GM23338 (cell line): ENCODE measurements around the gene TMEM132D. TPM values are rescaled to one million over a fixed set of nuclear protein-coding genes. Genes with fewer than 3 reads are reported as not detected.

ENCODE experiments used
- ATAC-seq: fragments of 200-7000 bp; cut with Tn5 transposase; 3 replicates; pipeline ENCODE4 v1.9.1; 2020
- DNase-seq: peaks from one replicate; pipeline ENCODE4 v3.0.0-alpha.2; 2015; ENCODE audit warnings: low spot score
- H2AFZ ChIP-seq: fragments of 200-600 bp; sonication (generic); 2 replicates; pipeline ENCODE4 v1.8.0; 2016; ENCODE audit warnings: antibody characterized with exemption, mild to moderate bottlenecking, moderate library complexity
- H3F3A ChIP-seq: fragments of 200-600 bp; sonication (generic); replicated peaks from 2 replicates; pipeline ENCODE4 v1.8.0; 2017; ENCODE audit warnings: antibody characterized with exemption, mixed run types, low read depth
- H3K27ac ChIP-seq: fragments of 200-600 bp; sonication (generic); 2 replicates; pipeline ENCODE4 v1.6.1; 2016; ENCODE audit warnings: low read depth
- H3K27me3 ChIP-seq: fragments of 200-600 bp; sonication (generic); 2 replicates; pipeline ENCODE4 v1.8.0; 2016; ENCODE audit warnings: mild to moderate bottlenecking, mixed run types, moderate library complexity; ENCODE audit not compliant: insufficient read depth
- H3K36me3 ChIP-seq: fragments of 200-600 bp; sonication (generic); 2 replicates; pipeline ENCODE4 v1.8.0; 2016; ENCODE audit warnings: mild to moderate bottlenecking; ENCODE audit not compliant: insufficient read depth
- H3K4me1 ChIP-seq: fragments of 200-600 bp; sonication (generic); 2 replicates; pipeline ENCODE4 v1.8.0; 2016; ENCODE audit warnings: mild to moderate bottlenecking, moderate library complexity; ENCODE audit not compliant: insufficient read depth
- H3K4me2 ChIP-seq: fragments of 200-600 bp; sonication (generic); 2 replicates; pipeline ENCODE4 v1.7.1; 2017; ENCODE audit warnings: mixed run types
- H3K4me3 ChIP-seq: fragments of 200-600 bp; sonication (generic); 2 replicates; pipeline ENCODE4 v1.6.1; 2016; ENCODE audit warnings: mixed run types
- H3K79me2 ChIP-seq: fragments of 200-600 bp; sonication (generic); replicated peaks from 2 replicates; pipeline ENCODE4 v1.8.0; 2017; ENCODE audit warnings: mild to moderate bottlenecking; ENCODE audit not compliant: insufficient read depth
- H3K9me2 ChIP-seq: fragments of 200-600 bp; sonication (generic); 2 replicates; pipeline ENCODE4 v1.8.0; 2017; ENCODE audit not compliant: insufficient read depth
- H4K20me1 ChIP-seq: fragments of 200-600 bp; sonication (generic); replicated peaks from 2 replicates; pipeline ENCODE4 v1.8.0; 2017; ENCODE audit warnings: mild to moderate bottlenecking; ENCODE audit not compliant: insufficient read depth
- H3K27ac Mint-ChIP-seq: 2 replicates; pipeline ENCODE4 v1.8.0; 2020; ENCODE audit warnings: inconsistent platforms, mild to moderate bottlenecking, moderate library complexity, mixed read lengths
- H3K27me3 Mint-ChIP-seq: 3 replicates; pipeline ENCODE4 v1.8.0; 2022; ENCODE audit warnings: low read depth, mild to moderate bottlenecking, moderate library complexity, mixed read lengths, inconsistent platforms; ENCODE audit not compliant: insufficient read depth, poor library complexity
- H3K36me3 Mint-ChIP-seq: 3 replicates; pipeline ENCODE4 v1.8.0; 2021; ENCODE audit warnings: low read depth, mild to moderate bottlenecking, inconsistent platforms, moderate library complexity, mixed read lengths
- H3K4me1 Mint-ChIP-seq: 3 replicates; pipeline ENCODE4 v1.8.0; 2020; ENCODE audit warnings: mild to moderate bottlenecking, inconsistent platforms, mixed read lengths
- H3K4me3 Mint-ChIP-seq: 3 replicates; pipeline ENCODE4 v1.8.0; 2021; ENCODE audit warnings: moderate library complexity, mild to moderate bottlenecking, inconsistent platforms, mixed read lengths
- H3K9me3 Mint-ChIP-seq: 3 replicates; pipeline ENCODE4 v1.8.0; 2020; ENCODE audit warnings: moderate library complexity, mild to moderate bottlenecking, inconsistent platforms, mixed read lengths
- CREB1 ChIP-seq: fragments of 250-450 bp; sonication (Bioruptor Pico); IDR thresholded peaks from 2 replicates; pipeline ENCODE4 v1.5.0; 2020; ENCODE audit warnings: low read depth, mild to moderate bottlenecking, moderate library complexity
- EZH2 ChIP-seq: fragments of 200-600 bp; sonication (generic); IDR thresholded peaks from one replicate; pipeline ENCODE4 v1.8.0; 2017; ENCODE audit warnings: antibody characterized with exemption, mild to moderate bottlenecking, low read depth; ENCODE audit not compliant: unreplicated experiment
- EZH2phosphoT487 ChIP-seq: fragments of 200-600 bp; sonication (generic); IDR thresholded peaks from one replicate; pipeline ENCODE4 v1.8.1; 2018; ENCODE audit warnings: antibody characterized with exemption; ENCODE audit not compliant: unreplicated experiment
- JUNB ChIP-seq: IDR thresholded peaks from one replicate; pipeline ENCODE4 v1.6.1; 2016; ENCODE audit warnings: antibody characterized with exemption; ENCODE audit not compliant: unreplicated experiment
- NANOG ChIP-seq: IDR thresholded peaks from 2 replicates; pipeline ENCODE4 v1.6.1; 2016; ENCODE audit warnings: antibody characterized with exemption, borderline replicate concordance
- POLR2AphosphoS5 ChIP-seq: IDR thresholded peaks from 2 replicates; pipeline ENCODE4 v1.6.1; 2016; ENCODE audit warnings: antibody characterized with exemption, low read depth
- STAT1 ChIP-seq: IDR thresholded peaks from one replicate; pipeline ENCODE4 v1.6.1; 2016; ENCODE audit warnings: antibody characterized with exemption; ENCODE audit not compliant: unreplicated experiment
- ZNF114 ChIP-seq: fragments of 250-450 bp; sonication (Bioruptor Pico); IDR thresholded peaks from 2 replicates; pipeline ENCODE4 v1.5.0; 2020; ENCODE audit warnings: mild to moderate bottlenecking, moderate library complexity
- ZNF331 ChIP-seq: fragments of 250-450 bp; sonication (Bioruptor Pico); IDR thresholded peaks from 2 replicates; pipeline ENCODE4 v1.5.0; 2020; ENCODE audit warnings: low read depth, mild to moderate bottlenecking, moderate library complexity
- polyA plus RNA-seq: library from polyadenylated mRNA; unstranded; fragments of >200 nt; fragmentation: Nextera tagmentation; extraction: Ambion mirVana; gene quantifications from 2 replicates; pipeline ENCODE4 v1.2.1, GENCODE V29; 2016
- total RNA-seq: library from RNA; depleted of rRNA; stranded (reverse); fragments of >200 nt; shearing (Covaris generic); gene quantifications from 2 replicates; pipeline ENCODE4 v1.2.3, GENCODE V29; 2014
- TF ChIP-seq, protein P1 (sequence below), 2 experiments: fragments of 200-600 bp in 1 of 2; sonication (generic) in 1 of 2; conservative IDR thresholded peaks; 2 replicates each; pipeline versions ENCODE4 v1.5.1 to v1.6.1; 2016 to 2017; ENCODE audit warnings: antibody characterized with exemption in 2 of 2, low read depth in 2 of 2, mild to moderate bottlenecking in 2 of 2, moderate library complexity in 1 of 2
- TF ChIP-seq, protein P2 (sequence below): IDR thresholded peaks from 2 replicates; pipeline ENCODE4 v1.6.1; 2016; ENCODE audit warnings: antibody characterized with exemption
- TF ChIP-seq, protein P3 (sequence below): fragments of 250-450 bp; sonication (Bioruptor Pico); IDR thresholded peaks from 2 replicates; pipeline ENCODE4 v1.5.0; 2020; ENCODE audit warnings: mild to moderate bottlenecking, moderate library complexity
- TF ChIP-seq, protein P4 (sequence below): IDR thresholded peaks from one replicate; pipeline ENCODE4 v1.6.1; 2018; ENCODE audit warnings: antibody characterized with exemption; ENCODE audit not compliant: unreplicated experiment

TMEM132D gene
- total and polyA plus RNA-seq, 2 experiments from 2014 or later: 0.44 to 5.3 TPM

DNA sequence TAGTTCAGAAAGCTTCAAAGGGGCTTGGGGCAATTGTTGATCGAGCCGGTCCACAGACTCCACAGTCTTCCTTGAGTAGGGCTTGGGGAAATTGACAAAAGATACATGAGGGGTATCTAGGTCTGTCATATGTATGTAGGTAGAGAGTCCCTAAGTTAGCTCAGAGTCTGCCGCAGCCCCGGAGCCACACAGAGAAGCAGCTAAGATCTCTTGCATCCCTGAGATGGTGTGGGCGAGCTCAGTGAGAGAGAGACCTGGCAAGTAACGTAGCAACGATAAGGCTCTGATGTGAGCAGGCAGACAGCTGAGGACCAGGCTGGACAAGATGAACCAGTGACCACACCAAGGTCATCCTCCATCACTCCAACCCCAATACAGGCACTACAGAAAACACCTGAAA is 297.6 kb downstream of the TMEM132D start:
- Mint-ChIP-seq H3K9me3 (peaks cover 98% of the 10 kb centered on the region), H3K4me1 (no peaks in the 10 kb centered on the region), H3K36me3 (peaks cover 34% of the 10 kb centered on the region; the same call in 2 of the 3 replicates), H3K27ac (no peak overlapping the region), H3K4me3 (no peak overlapping the region), H3K27me3 (no peaks in the 10 kb centered on the region)
- Histone ChIP-seq H3K27ac (no peak overlapping the region), H3K9me2 (no peaks in the 10 kb centered on the region), H4K20me1 (no peaks in the 10 kb centered on the region), H3K27me3 (no peaks in the 10 kb centered on the region), H3F3A (no peaks in the 10 kb centered on the region), H2AFZ (no peak overlapping the region), H3K79me2 (no peaks in the 10 kb centered on the region), H3K36me3 (no peaks in the 10 kb centered on the region), H3K4me2 (no peak overlapping the region), H3K4me3 (no peak overlapping the region), H3K4me1 (peaks cover 15% of the 10 kb centered on the region)
- TF ChIP-seq EZH2phosphoT487: no peak
- no peak for TF ChIP-seq STAT1
- no peak for TF ChIP-seq EZH2
- TF ChIP-seq, protein P1, sequence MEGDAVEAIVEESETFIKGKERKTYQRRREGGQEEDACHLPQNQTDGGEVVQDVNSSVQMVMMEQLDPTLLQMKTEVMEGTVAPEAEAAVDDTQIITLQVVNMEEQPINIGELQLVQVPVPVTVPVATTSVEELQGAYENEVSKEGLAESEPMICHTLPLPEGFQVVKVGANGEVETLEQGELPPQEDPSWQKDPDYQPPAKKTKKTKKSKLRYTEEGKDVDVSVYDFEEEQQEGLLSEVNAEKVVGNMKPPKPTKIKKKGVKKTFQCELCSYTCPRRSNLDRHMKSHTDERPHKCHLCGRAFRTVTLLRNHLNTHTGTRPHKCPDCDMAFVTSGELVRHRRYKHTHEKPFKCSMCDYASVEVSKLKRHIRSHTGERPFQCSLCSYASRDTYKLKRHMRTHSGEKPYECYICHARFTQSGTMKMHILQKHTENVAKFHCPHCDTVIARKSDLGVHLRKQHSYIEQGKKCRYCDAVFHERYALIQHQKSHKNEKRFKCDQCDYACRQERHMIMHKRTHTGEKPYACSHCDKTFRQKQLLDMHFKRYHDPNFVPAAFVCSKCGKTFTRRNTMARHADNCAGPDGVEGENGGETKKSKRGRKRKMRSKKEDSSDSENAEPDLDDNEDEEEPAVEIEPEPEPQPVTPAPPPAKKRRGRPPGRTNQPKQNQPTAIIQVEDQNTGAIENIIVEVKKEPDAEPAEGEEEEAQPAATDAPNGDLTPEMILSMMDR (conservative IDR thresholded peaks at IDR 0.05; ENCODE audit: low read depth in 2 of 2): no peak
- no peak for TF ChIP-seq ZNF331 (CRISPR knock-in tag)
- TF ChIP-seq NANOG: no peak
- no peak for TF ChIP-seq JUNB
- no peak for TF ChIP-seq ZNF114 (CRISPR knock-in tag)
- TF ChIP-seq, protein P2, sequence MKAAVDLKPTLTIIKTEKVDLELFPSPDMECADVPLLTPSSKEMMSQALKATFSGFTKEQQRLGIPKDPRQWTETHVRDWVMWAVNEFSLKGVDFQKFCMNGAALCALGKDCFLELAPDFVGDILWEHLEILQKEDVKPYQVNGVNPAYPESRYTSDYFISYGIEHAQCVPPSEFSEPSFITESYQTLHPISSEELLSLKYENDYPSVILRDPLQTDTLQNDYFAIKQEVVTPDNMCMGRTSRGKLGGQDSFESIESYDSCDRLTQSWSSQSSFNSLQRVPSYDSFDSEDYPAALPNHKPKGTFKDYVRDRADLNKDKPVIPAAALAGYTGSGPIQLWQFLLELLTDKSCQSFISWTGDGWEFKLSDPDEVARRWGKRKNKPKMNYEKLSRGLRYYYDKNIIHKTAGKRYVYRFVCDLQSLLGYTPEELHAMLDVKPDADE: no peak
- no peak for TF ChIP-seq POLR2AphosphoS5
- no peak for TF ChIP-seq CREB1
- TF ChIP-seq, protein P3, sequence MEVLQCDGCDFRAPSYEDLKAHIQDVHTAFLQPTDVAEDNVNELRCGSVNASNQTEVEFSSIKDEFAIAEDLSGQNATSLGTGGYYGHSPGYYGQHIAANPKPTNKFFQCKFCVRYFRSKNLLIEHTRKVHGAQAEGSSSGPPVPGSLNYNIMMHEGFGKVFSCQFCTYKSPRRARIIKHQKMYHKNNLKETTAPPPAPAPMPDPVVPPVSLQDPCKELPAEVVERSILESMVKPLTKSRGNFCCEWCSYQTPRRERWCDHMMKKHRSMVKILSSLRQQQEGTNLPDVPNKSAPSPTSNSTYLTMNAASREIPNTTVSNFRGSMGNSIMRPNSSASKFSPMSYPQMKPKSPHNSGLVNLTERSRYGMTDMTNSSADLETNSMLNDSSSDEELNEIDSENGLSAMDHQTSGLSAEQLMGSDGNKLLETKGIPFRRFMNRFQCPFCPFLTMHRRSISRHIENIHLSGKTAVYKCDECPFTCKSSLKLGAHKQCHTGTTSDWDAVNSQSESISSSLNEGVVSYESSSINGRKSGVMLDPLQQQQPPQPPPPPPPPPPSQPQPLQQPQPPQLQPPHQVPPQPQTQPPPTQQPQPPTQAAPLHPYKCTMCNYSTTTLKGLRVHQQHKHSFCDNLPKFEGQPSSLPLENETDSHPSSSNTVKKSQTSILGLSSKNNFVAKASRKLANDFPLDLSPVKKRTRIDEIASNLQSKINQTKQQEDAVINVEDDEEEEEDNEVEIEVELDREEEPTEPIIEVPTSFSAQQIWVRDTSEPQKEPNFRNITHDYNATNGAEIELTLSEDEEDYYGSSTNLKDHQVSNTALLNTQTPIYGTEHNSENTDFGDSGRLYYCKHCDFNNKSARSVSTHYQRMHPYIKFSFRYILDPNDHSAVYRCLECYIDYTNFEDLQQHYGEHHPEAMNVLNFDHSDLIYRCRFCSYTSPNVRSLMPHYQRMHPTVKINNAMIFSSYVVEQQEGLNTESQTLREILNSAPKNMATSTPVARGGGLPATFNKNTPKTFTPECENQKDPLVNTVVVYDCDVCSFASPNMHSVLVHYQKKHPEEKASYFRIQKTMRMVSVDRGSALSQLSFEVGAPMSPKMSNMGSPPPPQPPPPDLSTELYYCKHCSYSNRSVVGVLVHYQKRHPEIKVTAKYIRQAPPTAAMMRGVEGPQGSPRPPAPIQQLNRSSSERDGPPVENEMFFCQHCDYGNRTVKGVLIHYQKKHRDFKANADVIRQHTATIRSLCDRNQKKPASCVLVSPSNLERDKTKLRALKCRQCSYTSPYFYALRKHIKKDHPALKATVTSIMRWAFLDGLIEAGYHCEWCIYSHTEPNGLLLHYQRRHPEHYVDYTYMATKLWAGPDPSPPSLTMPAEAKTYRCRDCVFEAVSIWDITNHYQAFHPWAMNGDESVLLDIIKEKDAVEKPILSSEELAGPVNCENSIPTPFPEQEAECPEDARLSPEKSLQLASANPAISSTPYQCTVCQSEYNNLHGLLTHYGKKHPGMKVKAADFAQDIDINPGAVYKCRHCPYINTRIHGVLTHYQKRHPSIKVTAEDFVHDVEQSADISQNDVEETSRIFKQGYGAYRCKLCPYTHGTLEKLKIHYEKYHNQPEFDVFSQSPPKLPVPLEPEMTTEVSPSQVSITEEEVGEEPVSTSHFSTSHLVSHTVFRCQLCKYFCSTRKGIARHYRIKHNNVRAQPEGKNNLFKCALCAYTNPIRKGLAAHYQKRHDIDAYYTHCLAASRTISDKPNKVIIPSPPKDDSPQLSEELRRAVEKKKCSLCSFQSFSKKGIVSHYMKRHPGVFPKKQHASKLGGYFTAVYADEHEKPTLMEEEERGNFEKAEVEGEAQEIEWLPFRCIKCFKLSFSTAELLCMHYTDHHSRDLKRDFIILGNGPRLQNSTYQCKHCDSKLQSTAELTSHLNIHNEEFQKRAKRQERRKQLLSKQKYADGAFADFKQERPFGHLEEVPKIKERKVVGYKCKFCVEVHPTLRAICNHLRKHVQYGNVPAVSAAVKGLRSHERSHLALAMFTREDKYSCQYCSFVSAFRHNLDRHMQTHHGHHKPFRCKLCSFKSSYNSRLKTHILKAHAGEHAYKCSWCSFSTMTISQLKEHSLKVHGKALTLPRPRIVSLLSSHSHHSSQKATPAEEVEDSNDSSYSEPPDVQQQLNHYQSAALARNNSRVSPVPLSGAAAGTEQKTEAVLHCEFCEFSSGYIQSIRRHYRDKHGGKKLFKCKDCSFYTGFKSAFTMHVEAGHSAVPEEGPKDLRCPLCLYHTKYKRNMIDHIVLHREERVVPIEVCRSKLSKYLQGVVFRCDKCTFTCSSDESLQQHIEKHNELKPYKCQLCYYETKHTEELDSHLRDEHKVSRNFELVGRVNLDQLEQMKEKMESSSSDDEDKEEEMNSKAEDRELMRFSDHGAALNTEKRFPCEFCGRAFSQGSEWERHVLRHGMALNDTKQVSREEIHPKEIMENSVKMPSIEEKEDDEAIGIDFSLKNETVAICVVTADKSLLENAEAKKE (CRISPR knock-in tag): no peak
- TF ChIP-seq, protein P4, sequence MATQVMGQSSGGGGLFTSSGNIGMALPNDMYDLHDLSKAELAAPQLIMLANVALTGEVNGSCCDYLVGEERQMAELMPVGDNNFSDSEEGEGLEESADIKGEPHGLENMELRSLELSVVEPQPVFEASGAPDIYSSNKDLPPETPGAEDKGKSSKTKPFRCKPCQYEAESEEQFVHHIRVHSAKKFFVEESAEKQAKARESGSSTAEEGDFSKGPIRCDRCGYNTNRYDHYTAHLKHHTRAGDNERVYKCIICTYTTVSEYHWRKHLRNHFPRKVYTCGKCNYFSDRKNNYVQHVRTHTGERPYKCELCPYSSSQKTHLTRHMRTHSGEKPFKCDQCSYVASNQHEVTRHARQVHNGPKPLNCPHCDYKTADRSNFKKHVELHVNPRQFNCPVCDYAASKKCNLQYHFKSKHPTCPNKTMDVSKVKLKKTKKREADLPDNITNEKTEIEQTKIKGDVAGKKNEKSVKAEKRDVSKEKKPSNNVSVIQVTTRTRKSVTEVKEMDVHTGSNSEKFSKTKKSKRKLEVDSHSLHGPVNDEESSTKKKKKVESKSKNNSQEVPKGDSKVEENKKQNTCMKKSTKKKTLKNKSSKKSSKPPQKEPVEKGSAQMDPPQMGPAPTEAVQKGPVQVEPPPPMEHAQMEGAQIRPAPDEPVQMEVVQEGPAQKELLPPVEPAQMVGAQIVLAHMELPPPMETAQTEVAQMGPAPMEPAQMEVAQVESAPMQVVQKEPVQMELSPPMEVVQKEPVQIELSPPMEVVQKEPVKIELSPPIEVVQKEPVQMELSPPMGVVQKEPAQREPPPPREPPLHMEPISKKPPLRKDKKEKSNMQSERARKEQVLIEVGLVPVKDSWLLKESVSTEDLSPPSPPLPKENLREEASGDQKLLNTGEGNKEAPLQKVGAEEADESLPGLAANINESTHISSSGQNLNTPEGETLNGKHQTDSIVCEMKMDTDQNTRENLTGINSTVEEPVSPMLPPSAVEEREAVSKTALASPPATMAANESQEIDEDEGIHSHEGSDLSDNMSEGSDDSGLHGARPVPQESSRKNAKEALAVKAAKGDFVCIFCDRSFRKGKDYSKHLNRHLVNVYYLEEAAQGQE: no peak
- ATAC-seq (no peak), DNase-seq (no peak)
